GM21423 (cell line): ENCODE results near the gene TRAPPC4.

Source experiments
- ATAC-seq: cut with Tn5 transposase; IDR thresholded peaks from one replicate; pipeline ENCODE4 v1.9.1; 2021; ENCODE audit warnings: mild to moderate bottlenecking, moderate library complexity; ENCODE audit not compliant: unreplicated experiment

Gene TRAPPC4

DNA sequence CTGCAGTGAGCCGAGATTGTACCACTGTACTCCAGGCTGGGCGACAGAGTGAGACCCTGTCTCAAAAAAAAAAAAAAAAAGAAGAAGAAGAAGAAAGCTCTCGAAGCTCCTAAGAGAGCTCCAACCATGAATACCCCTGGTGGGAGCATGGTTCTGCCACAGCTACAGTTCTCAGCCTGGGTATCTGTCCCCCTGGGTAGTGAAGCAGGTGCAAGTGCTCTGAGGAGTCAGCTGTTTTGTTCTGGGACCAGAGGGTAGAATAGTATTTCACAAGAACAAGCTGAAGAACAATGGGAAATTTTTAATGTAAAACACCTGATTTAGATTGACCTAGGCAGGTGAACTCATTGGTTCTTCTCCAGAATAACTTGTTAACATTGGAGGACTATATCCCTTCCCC lies 42.7 kb downstream of the TRAPPC4 start:
- ATAC-seq, result no peak

DNA sequence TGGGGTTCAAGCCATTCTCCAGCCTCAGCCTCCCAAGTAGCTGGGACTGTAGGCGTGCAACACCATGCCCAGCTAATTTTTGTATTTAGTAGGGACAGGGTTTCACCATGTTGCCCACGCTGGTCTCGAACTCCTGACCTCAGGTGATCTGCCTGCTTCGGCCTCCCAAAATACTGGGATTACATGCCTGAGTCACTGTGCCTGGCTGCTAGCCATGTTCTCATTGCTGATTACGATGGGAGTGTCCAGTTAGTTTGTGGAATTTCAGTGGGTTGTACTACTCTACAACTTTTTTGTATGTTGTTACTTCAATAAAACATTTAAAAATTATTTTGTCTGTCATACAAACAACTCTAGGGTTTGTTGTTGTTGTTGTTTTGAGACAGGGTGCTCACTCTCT lies 44.2 kb downstream of the TRAPPC4 start:
- ATAC-seq, result no peak

- no peak for ATAC-seq
These were observed 46.8 kb downstream of the TRAPPC4 start for GRCh38 chr11:119065369-119065768.

DNA sequence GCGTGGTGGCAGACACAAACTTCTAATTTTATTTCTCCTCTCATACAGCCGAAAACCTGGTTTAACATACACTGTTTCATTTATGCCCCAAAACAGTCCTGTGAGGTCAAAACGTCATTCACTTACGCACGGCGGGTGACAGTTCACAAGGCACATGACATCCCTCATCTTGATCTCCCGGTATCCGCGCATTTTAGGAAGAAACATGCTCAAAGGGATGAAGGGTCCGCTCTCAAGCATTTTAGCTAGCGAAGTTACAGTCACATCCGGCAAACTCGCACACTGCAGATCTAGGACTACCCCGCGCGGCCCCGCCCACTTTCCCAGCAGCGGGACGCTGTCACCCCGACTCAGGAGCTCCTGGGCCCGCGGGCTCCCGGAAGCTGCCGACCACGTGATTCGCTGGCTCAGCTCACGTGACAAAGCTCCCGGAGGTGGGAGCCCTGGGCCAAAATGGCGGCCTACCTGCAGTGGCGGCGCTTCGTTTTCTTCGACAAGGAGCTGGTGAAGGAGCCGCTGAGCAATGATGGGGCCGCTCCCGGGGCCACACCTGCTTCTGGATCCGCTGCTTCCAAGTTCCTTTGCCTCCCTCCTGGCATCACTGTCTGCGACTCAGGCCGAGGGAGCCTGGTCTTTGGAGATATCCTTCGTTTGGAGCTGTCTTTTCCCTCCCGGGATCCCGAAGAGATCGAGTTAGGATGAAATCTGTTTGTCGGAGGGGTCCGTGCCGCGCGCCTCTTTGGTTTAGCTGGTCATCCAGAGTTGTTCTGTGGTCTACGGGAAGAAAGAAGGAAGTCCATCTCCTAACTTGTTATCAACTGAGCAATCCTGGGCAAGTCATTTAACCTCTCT lies 49.0 kb downstream of the TRAPPC4 start, which contains the start of gene VPS11:
TSS of gene VPS11 (plus strand) at position 448 of the 852 bp plus-strand sequence. CDS start at position 454, 6 bp downstream.
- ATAC-seq, result peak; percentile 90
